Activated T-cell treated with anti-CD3 and anti-CD28 coated beads for 48 hours (primary cell): ENCODE data around the gene SHROOM3.
"Not testable (repeated sequence)": the region's sequence is repeated elsewhere in the genome, so short reads cannot be mapped to it uniquely, and the experiment has no call there.

ENCODE experiments used
- DNase-seq: peaks from one replicate; pipeline ENCODE4 v3.0.0-alpha.2; 2020; ENCODE audit warnings: low read depth

Gene SHROOM3

GRCh38 chr4:76594173-76594572 lies 159.1 kb downstream of the SHROOM3 start:
- no peak for DNase-seq

GRCh38 chr4:76595435-76595834 lies 160.4 kb downstream of the SHROOM3 start:
- DNase-seq: no peak

- DNase-seq: no peak
Measured at GRCh38 chr4:76596713-76597112, 161.7 kb downstream of the SHROOM3 start.

GRCh38 chr4:76597423-76597979 lies 162.5 kb downstream of the SHROOM3 start:
- DNase-seq: no peak

GRCh38 chr4:76600447-76600846 lies 165.4 kb downstream of the SHROOM3 start:
- no peak for DNase-seq

- no peak for DNase-seq
Measured at GRCh38 chr4:76601791-76602190, 166.8 kb downstream of the SHROOM3 start.

GRCh38 chr4:76605099-76605563 lies 170.1 kb downstream of the SHROOM3 start:
- DNase-seq: no peak

- no peak for DNase-seq
Measured at GRCh38 chr4:76606645-76607265, 171.7 kb downstream of the SHROOM3 start.

GRCh38 chr4:76607266-76607799 lies 172.3 kb downstream of the SHROOM3 start:
- DNase-seq: no peak

GRCh38 chr4:76607846-76608245 lies 172.8 kb downstream of the SHROOM3 start:
- no peak for DNase-seq

GRCh38 chr4:76608549-76608948 lies 173.5 kb downstream of the SHROOM3 start:
- not testable (repeated sequence) for DNase-seq

GRCh38 chr4:76610751-76611547 lies 175.9 kb downstream of the SHROOM3 start:
- no peak for DNase-seq

- no peak for DNase-seq
Measured at GRCh38 chr4:76611616-76612207, 176.7 kb downstream of the SHROOM3 start.

GRCh38 chr4:76614589-76614988 lies 179.6 kb downstream of the SHROOM3 start:
- no peak for DNase-seq

GRCh38 chr4:76615999-76616398 lies 181.0 kb downstream of the SHROOM3 start:
- no peak for DNase-seq

GRCh38 chr4:76616526-76616925 lies 181.5 kb downstream of the SHROOM3 start:
- DNase-seq: no peak

GRCh38 chr4:76620723-76621468 lies 185.9 kb downstream of the SHROOM3 start:
- DNase-seq: no peak

- DNase-seq: no peak
Measured at GRCh38 chr4:76622126-76622525, 187.1 kb downstream of the SHROOM3 start.

GRCh38 chr4:76622717-76623116 lies 187.7 kb downstream of the SHROOM3 start:
- DNase-seq: no peak

GRCh38 chr4:76623217-76624045 lies 188.4 kb downstream of the SHROOM3 start:
- DNase-seq: no peak

- DNase-seq: no peak
Measured at GRCh38 chr4:76624241-76624681, 189.2 kb downstream of the SHROOM3 start.
